ENCODE measurements around the gene EEF2K. TPM values are rescaled to one million over a fixed set of nuclear protein-coding genes. Genes with fewer than 3 reads are reported as not detected.

EEF2K gene
- polyA plus RNA-seq, 1 experiment: 10.9 TPM

- Histone ChIP-seq H3K36me3 (ENCODE audit: control insufficient read depth, insufficient read depth, low read length) (peaks cover 19% of the 10 kb centered on the region), H3K4me3 (ENCODE audit: low read depth, low read length) (no peak overlapping the region), H3K27me3 (ENCODE audit: control insufficient read depth, insufficient read depth, low read length) (no peaks in the 10 kb centered on the region)
- no peak for DNase-seq (ENCODE audit: low read depth)
- CTCF ChIA-PET: interaction anchor here (1.0 to 1.8 kb wide), 2 partner anchors 8 to 14 kb away, joined by 3 to 5 read pairs; no protein-coding TSS in a partner anchor
- POLR2A ChIA-PET: no interaction called here
- TF ChIP-seq, protein P1, sequence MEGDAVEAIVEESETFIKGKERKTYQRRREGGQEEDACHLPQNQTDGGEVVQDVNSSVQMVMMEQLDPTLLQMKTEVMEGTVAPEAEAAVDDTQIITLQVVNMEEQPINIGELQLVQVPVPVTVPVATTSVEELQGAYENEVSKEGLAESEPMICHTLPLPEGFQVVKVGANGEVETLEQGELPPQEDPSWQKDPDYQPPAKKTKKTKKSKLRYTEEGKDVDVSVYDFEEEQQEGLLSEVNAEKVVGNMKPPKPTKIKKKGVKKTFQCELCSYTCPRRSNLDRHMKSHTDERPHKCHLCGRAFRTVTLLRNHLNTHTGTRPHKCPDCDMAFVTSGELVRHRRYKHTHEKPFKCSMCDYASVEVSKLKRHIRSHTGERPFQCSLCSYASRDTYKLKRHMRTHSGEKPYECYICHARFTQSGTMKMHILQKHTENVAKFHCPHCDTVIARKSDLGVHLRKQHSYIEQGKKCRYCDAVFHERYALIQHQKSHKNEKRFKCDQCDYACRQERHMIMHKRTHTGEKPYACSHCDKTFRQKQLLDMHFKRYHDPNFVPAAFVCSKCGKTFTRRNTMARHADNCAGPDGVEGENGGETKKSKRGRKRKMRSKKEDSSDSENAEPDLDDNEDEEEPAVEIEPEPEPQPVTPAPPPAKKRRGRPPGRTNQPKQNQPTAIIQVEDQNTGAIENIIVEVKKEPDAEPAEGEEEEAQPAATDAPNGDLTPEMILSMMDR (IDR thresholded peaks at IDR 0.05; ENCODE audit: insufficient read depth, low read depth, low read length): no peak
Measured at GRCh38 chr16:22314661-22315626, 108.9 kb downstream of the EEF2K start.

- TF ChIP-seq, protein P1 (IDR thresholded peaks at IDR 0.05; ENCODE audit: insufficient read depth, low read depth, low read length): no peak
- ChIA-PET POLR2A (no interaction called here), CTCF (no interaction called here)
- Histone ChIP-seq H3K36me3 (ENCODE audit: control insufficient read depth, insufficient read depth, low read length) (peaks cover 18% of the 10 kb centered on the region), H3K27me3 (ENCODE audit: control insufficient read depth, insufficient read depth, low read length) (no peaks in the 10 kb centered on the region), H3K4me3 (ENCODE audit: low read depth, low read length) (no peak overlapping the region)
- DNase-seq (ENCODE audit: low read depth): no peak
Measured at GRCh38 chr16:22315979-22316378, 109.9 kb downstream of the EEF2K start.

DNA sequence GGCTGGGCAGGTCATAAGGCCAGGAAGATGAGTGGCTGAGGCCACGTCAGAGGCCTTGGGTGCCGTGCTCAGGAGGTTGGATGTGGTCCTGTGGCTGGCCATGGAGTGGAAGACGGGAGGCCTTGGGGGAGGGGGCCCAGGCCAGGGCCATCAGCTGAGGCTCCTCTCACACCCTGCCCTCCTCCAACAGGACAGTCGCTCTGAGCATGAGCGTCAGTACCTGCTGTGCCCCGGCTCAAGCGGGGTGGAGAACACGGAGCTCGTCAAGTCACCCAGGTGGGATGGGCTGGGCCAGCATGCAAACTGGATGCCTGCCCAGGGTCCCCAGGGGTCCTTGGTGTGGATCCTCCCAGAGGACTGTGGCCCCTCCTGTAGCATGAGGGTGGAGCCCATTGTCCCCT, 110.3 kb downstream of the EEF2K start:
- no peak overlapping the region for H3K4me3 ChIP-seq (ENCODE audit: low read depth, low read length)
- CTCF ChIA-PET: no interaction called here
- no peaks in the 10 kb centered on the region for H3K27me3 ChIP-seq (ENCODE audit: control insufficient read depth, insufficient read depth, low read length)
- no peak for DNase-seq (ENCODE audit: low read depth)
- peaks cover 18% of the 10 kb centered on the region for H3K36me3 ChIP-seq (ENCODE audit: control insufficient read depth, insufficient read depth, low read length)
- POLR2A ChIA-PET: no interaction called here
- TF ChIP-seq, protein P1 (IDR thresholded peaks at IDR 0.05; ENCODE audit: insufficient read depth, low read depth, low read length): no peak

DNA sequence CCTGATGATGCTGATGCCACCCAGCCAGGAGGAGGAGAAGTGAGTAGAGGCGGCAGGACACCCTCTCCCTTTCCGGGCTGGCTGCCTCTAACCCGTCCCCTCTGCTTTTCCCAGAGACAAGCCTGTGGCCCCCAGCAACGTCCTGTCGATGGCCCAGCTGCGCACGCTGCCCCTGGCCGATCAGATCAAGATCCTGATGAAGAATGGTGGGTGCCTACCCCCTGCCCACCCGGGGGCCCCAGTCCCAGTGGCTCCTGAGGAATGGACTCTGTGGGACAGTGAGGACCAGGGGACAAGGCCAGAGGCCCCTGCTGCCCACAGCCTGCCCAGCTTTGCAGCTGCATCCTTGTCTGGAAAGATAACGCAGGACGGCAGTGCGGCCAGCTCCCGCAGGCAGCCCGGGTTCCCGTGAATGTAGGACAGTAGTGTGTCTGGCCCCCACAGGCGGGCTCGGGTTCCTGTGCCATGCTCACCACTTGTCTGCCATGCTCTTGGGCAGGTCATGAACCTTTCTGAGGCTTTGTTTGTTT, 111.0 kb downstream of the EEF2K start:
- Histone ChIP-seq H3K4me3 (ENCODE audit: low read depth, low read length) (no peak overlapping the region), H3K36me3 (ENCODE audit: control insufficient read depth, insufficient read depth, low read length) (peaks cover 21% of the 10 kb centered on the region), H3K27me3 (ENCODE audit: control insufficient read depth, insufficient read depth, low read length) (no peaks in the 10 kb centered on the region)
- DNase-seq (ENCODE audit: low read depth): no peak
- TF ChIP-seq, protein P1 (IDR thresholded peaks at IDR 0.05; ENCODE audit: insufficient read depth, low read depth, low read length): no peak
- ChIA-PET POLR2A (no interaction called here), CTCF (no interaction called here)

DNA sequence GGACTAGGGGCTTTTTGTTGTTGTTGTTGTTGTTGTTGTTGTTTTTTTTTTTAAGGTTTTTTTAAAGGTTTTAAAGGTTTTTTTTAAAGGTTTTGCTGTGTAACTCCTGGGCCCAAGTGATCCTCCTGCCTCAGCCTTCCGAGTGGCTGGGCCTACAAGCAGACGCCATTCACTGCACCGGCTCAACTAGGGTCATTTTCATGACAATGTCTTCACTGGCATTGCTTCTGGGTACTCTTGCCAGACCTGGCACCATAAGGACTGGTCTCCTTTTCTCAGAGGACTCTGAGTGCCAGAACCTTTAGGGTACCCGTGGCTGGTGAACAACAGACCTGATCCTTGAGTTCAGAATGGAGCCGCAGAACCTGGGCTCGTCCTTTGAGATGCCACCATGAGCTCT, 111.5 kb downstream of the EEF2K start:
- ChIA-PET POLR2A (no interaction called here), CTCF (interaction anchor here (2.2 kb wide), 1 partner anchor 17 kb away, joined by 7 read pairs; no protein-coding TSS in a partner anchor)
- Histone ChIP-seq H3K36me3 (ENCODE audit: control insufficient read depth, insufficient read depth, low read length) (peaks cover 23% of the 10 kb centered on the region), H3K4me3 (ENCODE audit: low read depth, low read length) (no peak overlapping the region), H3K27me3 (ENCODE audit: control insufficient read depth, insufficient read depth, low read length) (no peaks in the 10 kb centered on the region)
- TF ChIP-seq, protein P1 (IDR thresholded peaks at IDR 0.05; ENCODE audit: insufficient read depth, low read depth, low read length): no peak
- DNase-seq (ENCODE audit: low read depth): no peak

Data from BJ (cell line).